GM19397 (cell line): Measurements from ENCODE around the gene VDR.

Experiments used
- ATAC-seq: cut with Tn5 transposase; IDR thresholded peaks from one replicate; pipeline ENCODE4 v1.9.1; 2021; ENCODE audit warnings: mild to moderate bottlenecking, moderate library complexity; ENCODE audit not compliant: unreplicated experiment

Gene VDR

DNA sequence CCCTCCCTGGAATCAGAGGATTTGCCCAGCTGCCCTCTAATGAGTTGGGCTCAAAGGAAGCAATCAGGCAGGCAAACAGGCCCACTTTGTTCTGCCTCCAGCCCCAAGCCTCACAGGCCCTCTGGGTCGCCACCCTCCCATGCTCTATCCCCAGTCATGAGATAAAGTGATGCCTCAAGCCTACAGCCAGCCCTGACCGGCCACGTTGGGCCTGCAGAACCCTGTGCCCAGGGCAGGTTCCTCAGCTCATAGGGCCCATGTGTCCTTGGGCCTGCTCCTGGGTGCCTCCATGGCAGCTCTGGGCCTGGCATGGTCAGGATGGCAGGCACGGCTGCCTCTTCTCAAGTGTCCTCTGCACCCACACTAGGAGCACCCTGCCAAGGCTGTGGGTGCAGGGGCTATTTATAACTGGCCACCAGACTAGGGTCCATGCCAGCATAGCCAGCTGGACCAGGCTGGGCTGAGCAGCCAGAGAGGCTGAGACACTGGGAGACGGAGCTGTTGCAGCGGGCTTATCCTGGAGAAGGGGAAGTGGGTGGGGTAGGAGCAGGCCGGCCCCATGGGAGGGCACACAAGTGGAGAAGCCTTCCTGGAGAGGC, 105.3 kb downstream of the VDR start:
- ATAC-seq = no peak

DNA sequence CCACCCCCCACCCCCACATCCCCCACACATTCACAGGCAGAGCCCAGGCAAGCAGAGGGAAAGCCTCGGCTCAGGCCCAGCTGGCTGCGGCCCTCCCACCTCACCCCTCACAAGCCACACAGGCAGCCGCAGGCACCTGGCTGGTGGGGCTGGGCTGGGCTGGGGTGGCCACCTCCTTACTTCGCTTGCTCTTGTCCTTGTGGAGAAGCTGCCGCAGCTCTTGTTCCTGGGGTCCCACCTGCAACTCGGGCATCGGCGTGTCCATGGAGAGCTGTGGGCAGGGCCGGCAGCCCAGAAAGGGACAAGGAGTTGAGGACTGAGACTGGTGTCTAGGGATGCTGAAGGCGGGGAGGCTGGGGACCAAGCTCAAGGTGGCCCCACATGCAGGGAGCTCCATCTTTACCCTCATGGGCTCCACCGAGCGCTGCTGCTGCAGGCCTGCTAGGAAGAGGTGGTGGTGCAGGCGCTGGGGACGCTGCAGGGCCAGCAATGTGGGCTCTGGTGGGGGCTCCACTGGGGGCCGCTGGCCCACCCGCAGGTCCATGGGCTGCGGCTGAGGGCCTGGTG, 106.3 kb downstream of the VDR start:
- no peak for ATAC-seq

DNA sequence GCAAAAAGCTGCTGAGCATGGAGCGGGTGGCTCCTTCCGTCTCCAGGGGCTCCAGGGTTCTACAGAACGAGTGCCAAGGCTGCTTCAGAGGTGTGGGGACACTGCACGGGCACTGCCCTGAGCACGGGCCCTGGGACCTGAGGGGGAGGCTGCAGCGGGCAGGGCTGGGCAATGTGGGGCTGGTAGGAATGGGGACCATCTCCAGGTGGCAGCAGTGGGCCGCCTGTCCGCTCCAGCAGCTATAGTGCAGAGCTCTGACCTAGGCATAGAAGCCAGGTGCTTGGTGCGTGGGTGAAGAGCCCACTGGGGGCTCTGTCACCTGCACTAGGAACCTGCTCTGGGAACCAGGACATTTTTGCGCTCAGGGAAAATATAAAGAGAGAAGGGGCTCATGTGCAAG, 107.4 kb downstream of the VDR start:
- ATAC-seq = peak; percentile 56

DNA sequence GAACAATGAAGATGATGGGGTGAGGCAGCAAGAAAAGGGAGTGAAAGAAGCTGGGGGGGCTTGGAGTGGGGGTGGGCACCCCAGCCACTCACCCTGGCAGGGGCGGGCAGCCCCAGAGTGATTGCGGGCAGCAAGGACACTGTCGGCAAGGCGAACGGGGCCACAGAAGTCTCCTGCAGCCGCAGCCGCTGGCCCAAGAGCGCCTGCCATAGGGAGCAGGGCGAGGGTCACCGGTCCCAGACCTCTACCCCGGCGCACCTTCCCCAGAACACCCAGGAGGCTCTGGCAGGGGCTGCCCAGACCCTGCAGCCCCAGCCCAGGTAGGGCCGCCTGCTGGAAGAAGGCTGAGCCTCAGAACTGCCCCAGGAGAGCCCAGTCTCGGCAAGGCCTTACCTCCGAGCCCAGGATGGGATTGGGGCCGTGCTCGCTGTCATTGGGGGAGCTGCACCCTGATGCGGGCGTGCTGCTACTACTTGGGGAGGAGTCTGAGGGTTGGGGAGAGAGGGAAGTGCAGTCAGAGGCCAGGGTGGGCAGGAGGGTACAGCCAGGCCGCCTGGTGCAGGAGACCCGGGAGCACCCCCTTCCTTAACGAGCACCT, 108.9 kb downstream of the VDR start:
- no peak for ATAC-seq

DNA sequence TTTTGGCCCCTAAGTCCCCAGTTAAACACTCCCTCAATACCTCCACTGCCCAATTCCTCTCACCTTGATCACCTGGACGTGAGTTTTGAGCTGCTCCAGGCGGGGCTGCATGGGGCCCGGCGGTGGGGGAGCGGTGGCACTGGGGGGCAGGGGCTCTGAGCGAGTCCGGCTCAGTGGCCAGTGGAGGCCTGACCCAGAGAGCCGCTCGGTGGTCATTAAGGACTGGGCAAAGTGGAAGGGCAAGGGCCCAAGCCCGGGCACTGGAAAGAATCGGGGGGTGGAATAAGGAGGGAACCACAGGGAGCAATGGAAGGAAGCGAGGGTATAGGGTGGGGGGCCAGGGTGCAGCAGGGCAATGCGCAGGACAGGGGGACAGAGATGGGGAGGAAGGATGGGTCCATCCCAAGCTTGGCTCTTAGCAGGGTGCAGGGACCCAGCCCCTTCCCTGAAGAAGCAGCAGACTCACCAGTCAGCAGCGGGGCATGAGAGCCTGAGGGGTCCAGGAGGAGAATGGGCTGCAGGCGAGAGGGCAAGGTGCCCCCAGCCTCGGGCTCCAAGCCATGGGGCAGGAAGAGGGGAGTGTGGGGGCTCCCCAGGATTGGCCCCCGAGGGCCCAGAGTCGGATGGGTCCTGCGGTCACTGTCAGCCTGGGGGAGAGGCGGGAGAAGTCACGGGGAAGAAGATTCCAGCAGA, 109.5 kb downstream of the VDR start:
- ATAC-seq = no peak

DNA sequence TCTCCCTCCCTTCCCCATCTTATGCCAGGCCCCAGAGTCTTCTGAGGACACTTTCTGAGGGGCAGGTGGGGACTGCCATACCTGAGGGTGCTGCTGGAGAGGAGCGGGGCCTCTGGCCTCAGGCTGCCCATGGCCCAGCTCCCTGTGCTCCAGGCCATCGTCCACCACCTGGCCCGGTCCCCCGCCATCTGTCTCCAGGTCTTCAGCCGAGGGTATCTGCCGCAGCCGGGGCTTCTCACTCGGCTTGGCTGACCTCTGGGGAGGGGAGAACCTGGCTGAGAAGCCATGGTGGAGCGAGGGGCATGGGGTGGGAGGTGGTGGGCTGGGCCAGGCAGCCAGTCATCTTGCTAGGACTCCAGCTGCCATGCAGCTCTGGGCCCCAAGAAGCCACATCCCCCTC, 110.1 kb downstream of the VDR start:
- ATAC-seq = no peak

DNA sequence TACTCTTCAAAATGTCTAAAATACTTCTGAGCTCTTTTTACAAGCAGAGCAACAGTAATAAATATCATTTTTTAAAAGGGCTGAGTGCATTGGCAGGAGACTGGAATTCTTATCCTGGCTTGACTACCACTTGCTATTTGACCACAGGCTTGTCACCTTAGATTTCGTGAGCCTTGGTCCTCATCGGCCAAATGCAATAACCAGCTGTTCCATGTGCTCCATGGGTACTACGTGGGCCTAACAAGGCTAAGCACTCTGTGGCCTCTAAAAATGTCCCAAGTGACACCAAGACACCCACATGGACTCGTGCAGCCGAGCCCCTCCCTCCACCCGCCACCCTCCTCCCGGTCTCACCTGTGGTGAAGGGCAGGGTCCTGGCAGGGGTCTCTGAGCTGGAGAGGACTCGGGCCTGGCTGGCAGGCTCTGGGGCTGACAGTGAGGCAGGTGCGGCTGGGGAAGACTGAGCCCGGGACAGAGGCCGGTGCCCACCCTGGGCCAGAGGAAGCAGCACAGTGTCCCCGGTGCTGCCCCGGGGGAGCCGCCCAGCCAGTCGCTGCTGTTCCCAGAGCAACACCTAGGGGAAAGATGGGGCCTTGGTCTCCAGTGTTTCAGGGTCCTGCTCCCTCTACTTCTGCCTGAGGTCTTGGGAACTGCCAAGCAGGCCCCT, 111.6 kb downstream of the VDR start:
- no peak for ATAC-seq

DNA sequence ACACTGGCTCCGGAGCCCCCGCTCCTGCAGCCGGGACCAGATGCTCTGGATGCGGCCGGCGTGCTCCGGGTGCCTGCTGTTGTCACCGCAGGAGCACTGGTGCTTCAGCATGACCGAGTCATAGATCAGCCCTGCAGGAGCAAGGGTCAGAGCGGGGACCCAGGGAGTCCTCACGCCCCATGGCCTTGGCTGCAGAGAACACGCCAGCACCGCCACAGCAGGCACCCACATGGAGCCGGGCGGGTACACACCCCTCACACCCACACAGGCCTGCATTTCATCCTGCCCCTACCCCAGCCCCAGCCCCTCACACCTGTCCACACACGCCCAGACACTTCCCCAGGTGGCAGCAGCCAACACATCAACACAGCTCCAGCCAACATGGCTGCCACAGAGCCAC, 112.9 kb downstream of the VDR start:
- ATAC-seq = no peak
